ENCODE results near the gene SOWAHB. TPM values are rescaled to one million over a fixed set of nuclear protein-coding genes. Genes with fewer than 3 reads are reported as not detected.
A peak's percentile ranks its signal among the peaks of the same experiment; 100 is the strongest.

Gene SOWAHB
- total and polyA plus RNA-seq, 2 of the 8 experiments (the other 6 are each of a cell fraction or from before 2014, with no cell fraction given) = 0.15 to 0.65 TPM

DNA sequence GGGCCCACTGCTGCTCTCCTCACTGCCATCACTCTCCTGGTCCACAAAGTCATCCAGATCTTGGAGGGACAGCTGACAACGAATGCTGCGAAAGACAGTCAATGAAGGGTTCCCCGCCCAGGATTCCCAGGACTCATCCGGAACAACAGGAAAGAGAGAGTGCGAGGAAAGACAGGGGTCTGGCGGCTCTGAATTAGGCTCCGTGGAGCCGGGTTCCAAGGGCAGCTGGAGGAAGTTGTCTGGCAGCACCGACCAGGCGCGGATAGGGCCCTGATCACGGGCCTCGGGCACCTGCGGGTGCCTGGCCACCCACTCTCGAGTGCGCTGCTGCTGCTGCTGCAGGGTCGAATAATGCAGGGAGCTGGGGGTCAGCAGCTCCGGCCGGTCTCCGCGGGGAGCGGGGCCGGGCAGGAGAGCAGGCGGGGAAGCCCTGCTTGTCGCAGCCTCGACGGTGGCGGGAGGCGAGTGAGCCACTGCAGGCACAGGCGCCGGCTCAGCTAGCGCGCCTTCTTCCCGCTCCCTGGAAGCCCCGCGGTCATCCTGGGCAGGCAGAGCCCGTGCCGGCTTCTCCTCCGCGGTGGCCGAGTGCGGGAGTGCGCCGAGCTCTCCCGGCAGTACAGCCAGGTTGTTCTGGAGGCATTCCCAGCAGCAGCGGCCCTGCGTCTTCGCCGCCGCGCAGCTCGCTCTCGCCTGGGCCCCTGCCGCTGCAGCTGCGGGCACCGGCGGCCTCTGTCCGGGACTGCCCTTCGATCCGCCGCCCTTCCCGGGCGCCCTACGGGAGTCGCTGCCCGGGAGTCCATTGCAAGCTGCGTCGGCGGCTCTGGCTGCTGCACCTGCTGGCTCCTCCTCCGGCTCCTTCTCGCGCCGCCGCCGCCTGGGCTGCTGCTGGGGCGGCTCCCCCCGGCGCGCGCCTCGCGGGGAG, 1.1 kb downstream of the SOWAHB start (continued):
- TF ChIP-seq POLR2A (IDR thresholded peaks at IDR 0.05; ENCODE audit: control extremely low read depth in 1 of 2, low read depth in 2 of 2, low read length in 2 of 2) (no peak), RBBP5 (IDR thresholded peaks at IDR 0.05; ENCODE audit: borderline replicate concordance, low read depth, low read length) (no peak; the same call in 1 of the 2 replicates), TAF1 (IDR thresholded peaks at IDR 0.05; ENCODE audit: low read depth, low read length) (no peak), BCL11A (IDR thresholded peaks at IDR 0.05; ENCODE audit: low read depth in 2 of 2, low read length in 2 of 2) (no peak), TEAD4 (IDR thresholded peaks at IDR 0.05; ENCODE audit: low read depth, low read length) (no peak), CEBPB (IDR thresholded peaks at IDR 0.05; ENCODE audit: low read depth, low read length) (no peak), KDM1A (IDR thresholded peaks at IDR 0.05; ENCODE audit: borderline replicate concordance, low read length) (no peak), MAFK (IDR thresholded peaks at IDR 0.05; ENCODE audit: low read depth, low read length) (no peak), SUZ12 (IDR thresholded peaks at IDR 0.05; ENCODE audit: low read length) (peak; percentile 92; the same call in 1 of the 2 replicates), NRF1 (IDR thresholded peaks at IDR 0.05; ENCODE audit: low read depth, low read length) (no peak), CHD1 (IDR thresholded peaks at IDR 0.05; ENCODE audit: low read depth, low read length) (no peak), GTF2F1 (IDR thresholded peaks at IDR 0.05; ENCODE audit: borderline replicate concordance, low read depth, low read length) (no peak), YY1 (IDR thresholded peaks at IDR 0.05; ENCODE audit: low read depth, low read length) (no peak), SAP30 (IDR thresholded peaks at IDR 0.05; ENCODE audit: insufficient read depth, insufficient replicate concordance, low read length) (no peak), TAF7 (optimal IDR thresholded peaks at IDR 0.05; ENCODE audit: borderline replicate concordance, low read depth, low read length) (no peak), KDM4A (IDR thresholded peaks at IDR 0.05; ENCODE audit: low read depth, low read length, severe bottlenecking) (peak; percentile 61), POLR2AphosphoS5 (IDR thresholded peaks at IDR 0.05; ENCODE audit: low read depth, low read length) (no peak), SIN3A (conservative IDR thresholded peaks at IDR 0.05 in 1 of 2, IDR thresholded peaks at IDR 0.05 in 1 of 2; ENCODE audit: low read depth in 1 of 2, low read length in 2 of 2) (no peak), EP300 (IDR thresholded peaks at IDR 0.05; ENCODE audit: borderline replicate concordance in 1 of 2, low read depth in 2 of 2, low read length in 2 of 2) (no peak), RFX5 (IDR thresholded peaks at IDR 0.05; ENCODE audit: borderline replicate concordance, low read depth, low read length) (no peak), CREB1 (IDR thresholded peaks at IDR 0.05) (no peak)
- TF ChIP-seq, protein P1, sequence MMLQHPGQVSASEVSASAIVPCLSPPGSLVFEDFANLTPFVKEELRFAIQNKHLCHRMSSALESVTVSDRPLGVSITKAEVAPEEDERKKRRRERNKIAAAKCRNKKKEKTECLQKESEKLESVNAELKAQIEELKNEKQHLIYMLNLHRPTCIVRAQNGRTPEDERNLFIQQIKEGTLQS (IDR thresholded peaks at IDR 0.05; ENCODE audit: insufficient read depth, low read depth, low read length) = no peak

Measured in H1 (cell line).